NB4 (cell line): ENCODE data around the gene CTRB2.

Experiments used
- POLR2A ChIP-seq: IDR thresholded peaks from 2 replicates; pipeline ENCODE4 v1.6.1; 2011; ENCODE audit warnings: mild to moderate bottlenecking; ENCODE audit not compliant: insufficient read length; ENCODE audit errors: extremely low read depth
- TF ChIP-seq, protein P1 (sequence below): IDR thresholded peaks from one replicate; pipeline ENCODE4 v1.5.1; 2012; ENCODE audit warnings: low read depth, low read length

- TF ChIP-seq, protein P1, sequence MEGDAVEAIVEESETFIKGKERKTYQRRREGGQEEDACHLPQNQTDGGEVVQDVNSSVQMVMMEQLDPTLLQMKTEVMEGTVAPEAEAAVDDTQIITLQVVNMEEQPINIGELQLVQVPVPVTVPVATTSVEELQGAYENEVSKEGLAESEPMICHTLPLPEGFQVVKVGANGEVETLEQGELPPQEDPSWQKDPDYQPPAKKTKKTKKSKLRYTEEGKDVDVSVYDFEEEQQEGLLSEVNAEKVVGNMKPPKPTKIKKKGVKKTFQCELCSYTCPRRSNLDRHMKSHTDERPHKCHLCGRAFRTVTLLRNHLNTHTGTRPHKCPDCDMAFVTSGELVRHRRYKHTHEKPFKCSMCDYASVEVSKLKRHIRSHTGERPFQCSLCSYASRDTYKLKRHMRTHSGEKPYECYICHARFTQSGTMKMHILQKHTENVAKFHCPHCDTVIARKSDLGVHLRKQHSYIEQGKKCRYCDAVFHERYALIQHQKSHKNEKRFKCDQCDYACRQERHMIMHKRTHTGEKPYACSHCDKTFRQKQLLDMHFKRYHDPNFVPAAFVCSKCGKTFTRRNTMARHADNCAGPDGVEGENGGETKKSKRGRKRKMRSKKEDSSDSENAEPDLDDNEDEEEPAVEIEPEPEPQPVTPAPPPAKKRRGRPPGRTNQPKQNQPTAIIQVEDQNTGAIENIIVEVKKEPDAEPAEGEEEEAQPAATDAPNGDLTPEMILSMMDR: no peak
- TF ChIP-seq POLR2A: no peak
Observed at GRCh38 chr16:75237398-75238131, 30.6 kb upstream of the CTRB2 start.
